GM23248 (cell line): ENCODE measurements around the gene POU3F2. TPM values are rescaled to one million over a fixed set of nuclear protein-coding genes. Genes with fewer than 3 reads are reported as not detected.

Experiments
- DNase-seq: peaks from one replicate; pipeline ENCODE4 v3.0.0-alpha.2; 2015
- H2AFZ ChIP-seq: fragments of 200-600 bp; sonication (generic); 2 replicates; pipeline ENCODE4 v1.6.1; 2016; ENCODE audit warnings: antibody characterized with exemption
- H3F3A ChIP-seq: fragments of 200-600 bp; sonication (generic); 2 replicates; pipeline ENCODE4 v1.6.1; 2016; ENCODE audit warnings: mild to moderate bottlenecking, antibody characterized with exemption, mixed run types; ENCODE audit not compliant: insufficient read depth
- H3K27ac ChIP-seq: fragments of 200-600 bp; sonication (generic); 2 replicates; pipeline ENCODE4 v1.5.1; 2016; ENCODE audit warnings: mild to moderate bottlenecking
- H3K27me3 ChIP-seq: fragments of 200-600 bp; sonication (generic); replicated peaks from 2 replicates; pipeline ENCODE4 v1.6.1; 2016; ENCODE audit warnings: mild to moderate bottlenecking; ENCODE audit not compliant: insufficient read depth
- H3K36me3 ChIP-seq: fragments of 200-600 bp; sonication (generic); 2 replicates; pipeline ENCODE4 v1.6.1; 2016; ENCODE audit warnings: low read depth, mild to moderate bottlenecking
- H3K4me1 ChIP-seq: fragments of 200-600 bp; sonication (generic); 2 replicates; pipeline ENCODE4 v1.6.1; 2016; ENCODE audit warnings: mild to moderate bottlenecking; ENCODE audit not compliant: insufficient read depth
- H3K4me2 ChIP-seq: fragments of 200-600 bp; sonication (generic); one replicate; pipeline ENCODE4 v1.6.1; 2016; ENCODE audit warnings: mild to moderate bottlenecking; ENCODE audit not compliant: unreplicated experiment
- H3K4me3 ChIP-seq: fragments of 200-600 bp; sonication (generic); 2 replicates; pipeline ENCODE4 v1.5.1; 2016; ENCODE audit warnings: mild to moderate bottlenecking
- H3K79me2 ChIP-seq: fragments of 200-600 bp; sonication (generic); 2 replicates; pipeline ENCODE4 v1.6.1; 2016; ENCODE audit warnings: mild to moderate bottlenecking; ENCODE audit not compliant: insufficient read depth
- H3K9ac ChIP-seq: fragments of 200-600 bp; sonication (generic); 2 replicates; pipeline ENCODE4 v1.6.1; 2016; ENCODE audit warnings: mild to moderate bottlenecking
- H3K9me2 ChIP-seq: fragments of 200-600 bp; sonication (generic); 2 replicates; pipeline ENCODE4 v1.6.1; 2016; ENCODE audit warnings: mixed run types, mild to moderate bottlenecking, moderate library complexity; ENCODE audit not compliant: insufficient read depth
- H3K9me3 ChIP-seq: fragments of 200-600 bp; sonication (generic); one replicate; pipeline ENCODE4 v1.6.1; 2017; ENCODE audit warnings: low read depth
- H4K20me1 ChIP-seq: fragments of 200-600 bp; sonication (generic); 2 replicates; pipeline ENCODE4 v1.6.0; 2016; ENCODE audit not compliant: insufficient read depth
- EZH2 ChIP-seq: fragments of 200-600 bp; sonication (generic); IDR thresholded peaks from 2 replicates; pipeline ENCODE4 v1.6.1; 2018; ENCODE audit warnings: antibody characterized with exemption, mild to moderate bottlenecking; ENCODE audit not compliant: insufficient read depth, poor library complexity, severe bottlenecking
- EZH2phosphoT487 ChIP-seq: fragments of 200-600 bp; sonication (generic); IDR thresholded peaks from 2 replicates; pipeline ENCODE4 v1.6.1; 2018; ENCODE audit warnings: antibody characterized with exemption, moderate library complexity, mild to moderate bottlenecking, low read depth; ENCODE audit not compliant: insufficient read depth
- WGBS, 2 experiments: methylation state at CpG; one replicate each; pipeline ENCODE4 v1.1.6; 2015 to 2017; ENCODE audit warnings: low lambda C conversion rate in 2 of 2, low coverage in 1 of 2; ENCODE audit errors: missing lambda C conversion rate in 2 of 2; 5-methylcytosine and 5-hydroxymethylcytosine counted together
- in situ Hi-C: fragments of 300-500 bp; cut with MboI; formaldehyde crosslinking; loops from 2 replicates; pipeline ENCODE4 v1.15.0; 2020
- polyA plus RNA-seq: library from polyadenylated mRNA; unstranded; fragments of >200 nt; fragmentation: Nextera tagmentation; extraction: Ambion mirVana; gene quantifications from 2 replicates; pipeline ENCODE4 v1.2.1, GENCODE V29; 2016
- total RNA-seq: library from RNA; depleted of rRNA; stranded (reverse); fragments of >200 nt; shearing (Covaris generic); gene quantifications from 2 replicates; pipeline ENCODE4 v1.2.3, GENCODE V29; 2014

Gene POU3F2
- total and polyA plus RNA-seq, 2 experiments from 2014 or later: 0.05 TPM; not detected in 1

GRCh38 chr6:98848539-98849242 lies 14.3 kb downstream of the POU3F2 start:
- H3K9me3 ChIP-seq: no peaks in the 10 kb centered on the region
- H3K27ac ChIP-seq: no peak overlapping the region
- no peak overlapping the region for H3K4me2 ChIP-seq
- H3F3A ChIP-seq: 0 out of 2 replicates have a peak, but pooled peaks cover 7% of the 10 kb centered on the region
- no peaks in the 10 kb centered on the region for H3K36me3 ChIP-seq
- no peak for DNase-seq
- no peaks in the 10 kb centered on the region for H3K79me2 ChIP-seq
- no peak overlapping the region for H3K4me3 ChIP-seq
- no peak overlapping the region for H3K9ac ChIP-seq
- no peak overlapping the region for H2AFZ ChIP-seq
- no peaks in the 10 kb centered on the region for H4K20me1 ChIP-seq
- no peaks in the 10 kb centered on the region for H3K4me1 ChIP-seq
- in situ Hi-C loops: loop anchor here (25.0 kb wide), 1 partner anchor 1361 kb away; no protein-coding TSS in a partner anchor
- TF ChIP-seq EZH2 (no peak), EZH2phosphoT487 (no peak)
- 75 to 87% methylated on average over 16 to 18 of the region's 18 CpGs for WGBS, 2 experiments
- H3K27me3 ChIP-seq: peaks cover 33% of the 10 kb centered on the region
- no peaks in the 10 kb centered on the region for H3K9me2 ChIP-seq

- TF ChIP-seq EZH2phosphoT487 (no peak), EZH2 (no peak)
- Histone ChIP-seq H3K4me3 (no peak overlapping the region), H3K9me2 (no peaks in the 10 kb centered on the region), H3K9ac (no peak overlapping the region), H3K79me2 (no peaks in the 10 kb centered on the region), H4K20me1 (0 out of 2 replicates have a peak, but pooled peaks cover 3% of the 10 kb centered on the region), H3K36me3 (no peaks in the 10 kb centered on the region), H2AFZ (no peak overlapping the region), H3K9me3 (no peaks in the 10 kb centered on the region), H3K27ac (no peak overlapping the region), H3F3A (no peaks in the 10 kb centered on the region), H3K4me2 (no peak overlapping the region), H3K4me1 (no peaks in the 10 kb centered on the region), H3K27me3 (no peaks in the 10 kb centered on the region)
- DNase-seq: no peak
- 97% methylated on average over 6 of the region's 6 CpGs for WGBS, 2 experiments
- in situ Hi-C loops: no loop called here
Observed at GRCh38 chr6:98864497-98864896, 30.1 kb downstream of the POU3F2 start.

DNA sequence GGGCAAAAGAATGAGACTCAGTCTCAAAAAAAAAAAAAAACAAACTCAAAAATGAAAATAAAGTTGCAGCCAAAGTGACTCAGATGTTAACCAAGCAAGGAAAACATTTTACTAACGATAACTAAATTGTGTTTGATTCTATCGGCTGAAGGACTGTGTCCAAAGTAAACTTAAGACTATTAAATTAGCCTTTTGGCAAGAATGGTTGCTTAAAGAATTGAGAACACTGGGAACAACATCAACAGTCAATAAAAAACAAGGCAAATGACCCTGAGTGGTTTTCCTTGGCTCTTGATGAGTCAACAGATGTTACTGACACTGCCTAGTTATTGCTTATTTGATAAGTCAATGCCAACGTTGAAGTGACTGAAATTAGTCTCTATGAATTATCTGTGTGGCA lies 36.7 kb downstream of the POU3F2 start:
- no peaks in the 10 kb centered on the region for H3K9me2 ChIP-seq
- no peaks in the 10 kb centered on the region for H3K27me3 ChIP-seq
- 0 out of 2 replicates have a peak, but pooled peaks cover 10% of the 10 kb centered on the region for H3K36me3 ChIP-seq
- in situ Hi-C loops: no loop called here
- H3K27ac ChIP-seq: no peak overlapping the region
- H3K79me2 ChIP-seq: no peaks in the 10 kb centered on the region
- peak; percentile 5 for DNase-seq
- TF ChIP-seq EZH2: no peak
- TF ChIP-seq EZH2phosphoT487: no peak
- WGBS, 2 experiments: 11 to 16% methylated on average over 3 of the region's 3 CpGs
- H4K20me1 ChIP-seq: 0 out of 2 replicates have a peak, but pooled peaks cover 1% of the 10 kb centered on the region
- H3K4me2 ChIP-seq: no peak overlapping the region
- H3K4me3 ChIP-seq: no peak overlapping the region
- H3K4me1 ChIP-seq: no peaks in the 10 kb centered on the region
- H3K9ac ChIP-seq: no peak overlapping the region
- no peaks in the 10 kb centered on the region for H3K9me3 ChIP-seq
- no peaks in the 10 kb centered on the region for H3F3A ChIP-seq
- no peak overlapping the region for H2AFZ ChIP-seq

- no peaks in the 10 kb centered on the region for H4K20me1 ChIP-seq
- in situ Hi-C loops: no loop called here
- no peak for TF ChIP-seq EZH2phosphoT487
- no peak for TF ChIP-seq EZH2
- H3K9ac ChIP-seq: no peak overlapping the region
- no peaks in the 10 kb centered on the region for H3K9me3 ChIP-seq
- H3F3A ChIP-seq: no peaks in the 10 kb centered on the region
- H3K4me2 ChIP-seq: no peak overlapping the region
- no peaks in the 10 kb centered on the region for H3K79me2 ChIP-seq
- H3K9me2 ChIP-seq: no peaks in the 10 kb centered on the region
- H3K36me3 ChIP-seq: 0 out of 2 replicates have a peak, but pooled peaks cover 10% of the 10 kb centered on the region
- H3K27ac ChIP-seq: no peak overlapping the region
- no peak overlapping the region for H3K4me3 ChIP-seq
- WGBS, 2 experiments: 83 to 92% methylated on average over 3 of the region's 3 CpGs
- no peak for DNase-seq
- H3K27me3 ChIP-seq: no peaks in the 10 kb centered on the region
- H3K4me1 ChIP-seq: no peaks in the 10 kb centered on the region
- no peak overlapping the region for H2AFZ ChIP-seq
Observed at GRCh38 chr6:98871821-98872220, 37.4 kb downstream of the POU3F2 start.
